ENCODE results near the gene TRIM5.

Gene TRIM5

DNA sequence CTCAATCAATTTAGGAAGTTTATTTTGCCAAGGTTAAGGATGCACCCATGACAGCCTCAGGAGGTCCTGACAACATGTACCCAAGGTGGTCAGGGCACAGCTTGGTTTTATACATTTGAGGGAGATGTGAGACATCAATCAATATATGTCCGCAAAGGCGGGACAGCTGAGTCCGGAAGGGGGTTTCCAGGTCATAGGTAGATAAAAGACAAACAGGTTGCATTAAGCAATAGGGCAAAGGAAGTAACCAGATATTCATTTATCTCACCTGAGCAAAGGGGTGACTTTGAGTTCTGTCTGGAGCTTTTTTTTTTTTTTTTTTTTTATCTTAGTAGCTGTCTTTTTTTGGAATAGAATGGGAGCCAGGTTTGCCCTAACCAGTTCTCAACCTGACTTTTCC, 62.1 kb downstream of the TRIM5 start:
- no peak for DNase-seq

DNA sequence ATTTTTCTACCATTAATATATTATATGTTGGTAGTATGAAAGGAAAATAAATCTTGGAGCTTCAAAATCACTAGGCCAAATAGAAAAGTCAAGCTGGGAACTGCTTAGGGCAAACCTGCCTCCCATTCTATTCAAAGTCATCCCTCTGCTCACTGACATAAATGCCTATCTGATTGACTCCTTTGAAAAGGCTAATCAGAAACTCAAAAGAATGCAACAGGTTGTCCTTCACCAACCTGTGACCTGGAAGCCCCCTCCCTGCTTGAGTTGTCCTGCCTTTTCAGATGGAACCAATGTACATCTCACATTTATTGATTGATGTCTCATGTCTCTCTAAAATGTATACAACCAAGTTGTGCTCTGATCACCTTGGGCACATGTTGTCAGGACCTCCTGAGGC, 63.3 kb downstream of the TRIM5 start:
- DNase-seq: no peak

DNA sequence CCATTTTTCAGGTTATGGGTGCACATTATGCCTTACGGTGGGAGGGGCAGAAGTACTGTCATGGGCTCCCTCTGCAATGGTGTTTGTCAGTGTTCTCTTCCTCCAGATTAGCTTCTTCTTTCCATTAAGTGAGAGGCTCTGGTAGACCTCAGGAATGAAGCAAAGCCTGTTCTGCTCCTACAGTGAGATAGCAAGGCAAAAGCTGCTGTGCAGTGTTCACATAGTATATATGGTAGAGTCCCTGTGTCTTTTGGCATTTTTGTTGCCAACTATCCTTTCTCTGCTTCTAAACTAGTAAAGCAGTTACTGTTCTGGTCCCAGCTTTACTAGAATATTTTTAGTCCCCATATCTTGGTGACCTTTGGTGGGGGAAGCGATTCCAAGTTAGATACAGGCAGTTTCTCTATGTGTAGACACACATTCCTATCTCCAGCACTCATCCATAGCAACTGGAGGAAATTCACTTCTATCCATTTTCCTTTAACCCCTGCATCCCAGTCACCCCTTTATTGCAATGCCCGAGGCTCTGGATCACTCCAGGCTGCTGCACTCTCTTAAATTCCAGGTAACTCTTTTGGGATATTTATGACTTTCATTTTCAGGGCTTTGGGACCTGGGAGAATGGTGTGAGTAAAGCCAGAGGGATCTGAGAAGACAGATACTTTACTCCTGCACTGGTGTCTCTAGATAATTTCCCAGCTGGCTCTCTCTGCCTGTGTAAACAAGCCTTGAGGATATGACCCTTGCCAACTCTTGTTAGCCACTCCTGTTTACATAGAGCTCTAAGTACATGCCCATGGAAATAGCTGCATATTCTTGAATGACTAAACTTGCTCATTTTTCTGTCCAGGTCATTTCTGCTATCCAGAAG, 64.0 kb downstream of the TRIM5 start:
- DNase-seq: peak; percentile 77

DNA sequence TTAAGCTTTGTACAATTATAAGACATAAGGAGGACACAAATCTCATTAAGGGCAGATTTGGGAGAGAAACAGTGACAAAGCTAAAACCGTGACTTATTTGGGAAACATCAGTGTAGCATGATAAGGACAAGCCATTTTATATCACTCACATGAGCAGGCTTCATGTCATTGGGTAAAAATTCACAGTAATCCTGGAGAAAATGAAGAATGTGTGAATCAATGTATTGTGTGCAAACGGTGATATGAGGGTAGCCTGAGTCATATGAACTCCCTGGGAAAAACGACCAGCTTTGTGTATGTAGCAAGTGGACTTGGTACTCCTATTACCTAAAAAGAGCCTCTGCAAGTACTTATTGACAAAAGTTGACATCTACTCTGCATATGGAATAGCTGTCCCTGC, 66.1 kb downstream of the TRIM5 start:
- DNase-seq: no peak

Measured in kidney glomerular epithelial cell (primary cell).